ENCODE measurements around the gene GARIN1A.

The GARIN1A gene

GRCh38 chr7:128718967-128719642 is 47.0 kb downstream of the GARIN1A start:
- no peak for DNase-seq (ENCODE audit: low spot score)

- DNase-seq (ENCODE audit: low spot score), result no peak
Observed at GRCh38 chr7:128721376-128721775, 49.3 kb downstream of the GARIN1A start.

All from iPS-NIHi11 (cell line).